ENCODE results near the gene INPP5J.
"Not testable (repeated sequence)": the region's sequence is repeated elsewhere in the genome, so short reads cannot be mapped to it uniquely, and the experiment has no call there.

Gene INPP5J

GRCh38 chr22:31087744-31088215, 35.0 kb upstream of the INPP5J start:
- DNase-seq (ENCODE audit: low read depth in 4 of 4, low spot score in 1 of 4): no peak

- no peak for DNase-seq (ENCODE audit: low read depth in 4 of 4, low spot score in 1 of 4)
Measured at GRCh38 chr22:31088233-31088986, 34.4 kb upstream of the INPP5J start.

GRCh38 chr22:31089160-31090100, 33.3 kb upstream of the INPP5J start:
- DNase-seq (ENCODE audit: low read depth in 4 of 4, low spot score in 1 of 4): no peak

- no peak for DNase-seq (ENCODE audit: low read depth in 4 of 4, low spot score in 1 of 4)
Measured at GRCh38 chr22:31090217-31091085, 32.3 kb upstream of the INPP5J start.

- DNase-seq (ENCODE audit: low read depth in 4 of 4, low spot score in 1 of 4): no peak
Measured at GRCh38 chr22:31091106-31091975, 31.4 kb upstream of the INPP5J start.

- no peak for DNase-seq (ENCODE audit: low read depth in 4 of 4, low spot score in 1 of 4)
Measured at GRCh38 chr22:31092161-31092560, 30.6 kb upstream of the INPP5J start.

- no peak for DNase-seq (ENCODE audit: low read depth in 4 of 4, low spot score in 1 of 4)
Measured at GRCh38 chr22:31093086-31093850, 29.5 kb upstream of the INPP5J start.

GRCh38 chr22:31094021-31094551, 28.7 kb upstream of the INPP5J start:
- no peak for DNase-seq (ENCODE audit: low read depth in 4 of 4, low spot score in 1 of 4)

- no peak for DNase-seq (ENCODE audit: low read depth in 4 of 4, low spot score in 1 of 4)
Measured at GRCh38 chr22:31094741-31095140, 28.0 kb upstream of the INPP5J start.

GRCh38 chr22:31095637-31096249, 27.0 kb upstream of the INPP5J start:
- DNase-seq (ENCODE audit: low read depth in 4 of 4, low spot score in 1 of 4): no peak

GRCh38 chr22:31096657-31097279, 26.0 kb upstream of the INPP5J start:
- no peak for DNase-seq (ENCODE audit: low read depth in 4 of 4, low spot score in 1 of 4)

- DNase-seq (ENCODE audit: low read depth in 4 of 4, low spot score in 1 of 4): not testable (repeated sequence)
Measured at GRCh38 chr22:31097539-31097938, 25.2 kb upstream of the INPP5J start.

GRCh38 chr22:31097941-31098631, 24.7 kb upstream of the INPP5J start:
- no peak for DNase-seq (ENCODE audit: low read depth in 4 of 4, low spot score in 1 of 4)

- DNase-seq (ENCODE audit: low read depth in 4 of 4, low spot score in 1 of 4): no peak
Measured at GRCh38 chr22:31098632-31099110, 24.1 kb upstream of the INPP5J start.

- DNase-seq (ENCODE audit: low read depth in 4 of 4, low spot score in 1 of 4): no peak
Measured at GRCh38 chr22:31099386-31099785, 23.4 kb upstream of the INPP5J start.

- no peak for DNase-seq (ENCODE audit: low read depth in 4 of 4, low spot score in 1 of 4)
Measured at GRCh38 chr22:31099841-31100761, 22.7 kb upstream of the INPP5J start.
